GM18909 (cell line): ENCODE results near the gene PRDM16.
"Not testable (repeated sequence)": the region's sequence is repeated elsewhere in the genome, so short reads cannot be mapped to it uniquely, and the experiment has no call there.

Experiments used
- ATAC-seq: cut with Tn5 transposase; IDR thresholded peaks from one replicate; pipeline ENCODE4 v1.9.1; 2021; ENCODE audit warnings: mild to moderate bottlenecking; ENCODE audit not compliant: unreplicated experiment, poor library complexity

PRDM16 gene

DNA sequence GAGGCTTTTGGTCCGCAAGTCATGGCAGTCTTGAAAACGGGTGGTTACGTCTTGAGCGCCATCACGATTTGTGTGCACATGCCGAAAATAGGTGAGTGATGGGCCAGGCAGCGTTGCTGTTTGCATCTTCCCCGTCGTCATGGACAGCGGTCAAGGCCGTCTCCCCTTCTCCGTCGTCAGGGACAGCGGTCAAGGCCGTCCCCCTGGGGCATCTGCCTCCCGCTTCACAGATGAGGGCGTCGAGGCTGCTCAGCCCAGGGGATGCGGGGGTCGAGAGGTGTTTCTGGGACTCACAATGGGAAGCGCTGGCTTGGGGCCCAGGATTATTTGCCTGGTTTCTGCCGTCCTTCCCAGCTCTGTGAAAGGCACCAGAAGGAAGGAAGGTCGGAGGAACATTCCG is 162.2 kb downstream of the PRDM16 start:
- no peak for ATAC-seq

DNA sequence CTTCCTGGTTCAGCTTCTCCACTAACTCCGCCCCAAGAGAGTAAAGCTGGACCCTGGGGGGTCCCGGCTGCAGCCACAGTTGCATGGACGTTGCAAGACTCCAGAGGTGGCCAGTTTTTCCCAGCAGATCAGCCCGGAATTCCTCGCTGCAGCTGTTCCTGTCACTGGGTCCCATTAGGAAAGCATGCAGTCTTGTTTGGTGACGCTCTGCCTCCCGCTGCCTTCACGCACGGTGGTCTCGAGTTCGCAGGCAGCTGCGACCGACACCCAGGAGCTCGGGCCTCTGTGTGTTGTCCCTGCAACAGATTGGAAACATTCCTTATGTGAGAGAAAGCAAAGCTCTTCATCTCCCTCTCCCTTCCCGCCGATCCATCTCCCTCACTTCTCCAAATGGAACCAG is 162.8 kb downstream of the PRDM16 start:
- no peak for ATAC-seq

DNA sequence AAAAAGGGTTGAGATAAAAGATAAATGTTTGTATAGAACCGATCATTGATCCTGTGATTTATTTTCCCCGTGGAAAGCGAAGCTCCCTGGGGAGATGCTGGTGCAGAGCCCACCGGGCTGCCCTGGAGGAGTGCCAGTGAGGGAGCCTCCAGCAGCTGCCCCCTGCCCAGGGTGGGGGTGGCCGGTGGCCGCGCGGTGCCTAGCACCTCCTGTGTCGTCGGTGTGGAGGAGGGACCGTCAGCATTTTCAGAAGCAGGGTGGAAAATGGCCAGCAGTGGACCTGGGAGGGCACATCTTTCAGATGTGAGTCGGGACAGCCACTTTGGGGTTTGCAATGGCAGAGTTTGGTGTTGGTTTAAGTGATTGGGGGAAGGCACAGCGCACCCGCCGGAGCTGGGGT is 164.0 kb downstream of the PRDM16 start:
- no peak for ATAC-seq

DNA sequence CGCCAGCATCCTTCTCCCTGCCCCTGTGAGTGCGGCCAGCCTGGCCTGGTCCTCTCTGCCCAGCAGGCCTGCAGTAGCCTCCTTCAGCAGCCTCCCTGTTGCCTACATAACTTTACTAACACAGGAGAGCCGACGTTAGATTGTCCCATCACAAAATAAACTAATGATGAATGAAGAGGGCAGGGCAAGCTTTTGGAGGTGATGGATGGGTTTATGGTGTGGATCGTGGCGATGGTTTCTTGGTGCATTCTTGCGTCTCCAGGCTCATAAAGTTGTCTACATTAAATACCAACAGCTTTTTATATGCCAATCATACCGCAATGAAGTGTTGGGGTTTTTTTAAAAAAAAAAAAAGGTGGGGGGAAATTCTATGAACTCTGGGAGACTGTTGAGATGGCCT is 164.5 kb downstream of the PRDM16 start:
- ATAC-seq, result no peak

DNA sequence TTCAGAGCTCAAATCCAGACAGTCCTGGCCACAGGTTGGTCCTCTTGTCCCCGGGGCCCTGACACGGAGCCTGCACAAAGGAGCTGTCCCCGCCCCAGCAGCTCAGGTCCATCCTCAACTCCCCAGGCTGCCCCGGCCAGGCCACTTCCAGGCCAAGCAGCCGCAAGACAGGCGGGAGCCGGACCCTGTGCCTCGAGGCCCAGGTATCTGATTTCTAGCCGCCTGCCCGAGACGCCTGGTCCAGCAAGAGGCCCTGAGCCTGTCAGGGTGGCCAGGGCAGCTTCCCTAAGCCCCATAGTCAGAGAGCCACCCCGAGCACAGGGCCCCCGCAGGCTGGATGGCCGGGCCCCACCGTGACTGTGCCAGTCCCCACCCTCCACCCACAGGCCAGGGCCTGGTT is 165.3 kb downstream of the PRDM16 start:
- no peak for ATAC-seq

DNA sequence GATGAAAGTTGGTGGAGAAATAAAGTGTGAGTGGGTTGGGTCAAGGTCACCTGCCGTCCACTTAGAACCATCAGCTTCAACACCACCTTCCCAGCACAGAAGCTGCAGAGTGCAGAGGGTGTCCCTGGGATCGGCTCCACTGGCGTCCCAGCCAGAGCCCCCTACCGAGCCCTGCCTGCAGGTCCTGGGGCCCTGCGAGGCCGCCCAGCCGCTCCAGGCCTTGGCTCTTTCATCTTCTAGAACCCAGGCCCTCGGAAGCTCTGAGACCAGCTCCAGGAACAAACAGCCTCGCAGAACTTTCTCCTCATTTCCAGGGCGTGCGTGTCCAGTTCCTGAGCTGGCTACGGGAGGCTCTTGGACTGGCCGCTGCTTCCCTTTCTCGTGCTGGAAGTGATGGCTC is 166.0 kb downstream of the PRDM16 start:
- ATAC-seq, result no peak

DNA sequence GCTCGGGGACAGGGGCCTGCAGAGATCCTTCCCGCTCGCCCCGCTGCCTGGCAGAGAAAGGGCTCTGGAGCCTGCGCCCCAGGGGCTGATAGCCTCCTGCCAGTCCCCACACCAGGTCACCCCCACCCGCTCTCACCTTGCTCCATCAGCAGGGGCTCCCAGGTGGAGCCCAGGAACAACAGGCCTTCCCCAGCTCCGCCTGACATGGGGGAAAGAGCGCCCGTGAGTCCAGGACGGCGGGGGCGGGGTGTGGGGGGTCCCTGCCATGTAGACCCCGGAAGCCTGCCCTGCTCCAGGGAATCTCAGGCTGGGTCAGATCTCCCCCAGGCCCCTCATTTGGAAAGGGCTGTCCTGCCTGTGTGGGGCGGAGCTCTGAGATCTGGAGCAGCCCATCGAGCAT is 166.5 kb downstream of the PRDM16 start:
- no peak for ATAC-seq

DNA sequence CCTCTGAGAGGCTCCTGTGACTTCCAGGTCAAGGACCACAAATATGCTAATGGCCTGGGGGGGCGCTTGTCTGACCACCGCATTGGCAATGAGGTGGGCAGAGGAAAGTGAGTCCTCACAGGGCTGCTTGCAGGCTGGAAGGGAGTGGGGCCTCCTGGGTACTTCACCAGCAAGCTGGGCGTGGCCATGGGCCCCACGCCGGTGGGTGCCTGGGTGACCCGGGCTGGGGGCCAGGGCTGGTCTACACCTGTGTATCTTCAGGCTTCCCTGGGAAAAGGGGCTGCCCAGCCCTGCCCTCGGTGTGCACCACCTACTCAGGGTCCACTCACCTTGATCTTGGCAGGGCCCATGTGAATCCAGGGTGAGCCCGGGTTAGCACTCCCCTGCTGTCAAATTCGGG is 167.4 kb downstream of the PRDM16 start:
- ATAC-seq, result no peak

DNA sequence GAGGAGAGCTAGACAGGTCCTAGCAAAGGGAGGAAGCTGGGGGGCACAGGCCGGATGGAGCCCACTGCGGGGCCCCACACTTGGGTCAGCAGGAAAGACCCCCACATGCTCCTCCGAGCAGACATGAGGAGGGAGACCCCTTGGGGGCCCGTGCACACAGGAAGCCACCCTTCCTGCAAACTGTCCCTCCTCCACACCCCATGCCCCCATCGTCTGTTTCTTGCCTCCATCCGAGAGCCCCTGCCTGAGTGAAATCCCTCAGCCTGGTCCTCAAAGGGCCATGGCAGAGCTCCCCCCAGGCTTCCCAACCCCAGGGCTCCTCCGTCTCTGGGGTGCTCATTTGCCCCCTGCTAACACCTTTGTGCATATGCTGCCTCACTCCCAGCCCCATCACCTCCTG is 168.0 kb downstream of the PRDM16 start:
- no peak for ATAC-seq

DNA sequence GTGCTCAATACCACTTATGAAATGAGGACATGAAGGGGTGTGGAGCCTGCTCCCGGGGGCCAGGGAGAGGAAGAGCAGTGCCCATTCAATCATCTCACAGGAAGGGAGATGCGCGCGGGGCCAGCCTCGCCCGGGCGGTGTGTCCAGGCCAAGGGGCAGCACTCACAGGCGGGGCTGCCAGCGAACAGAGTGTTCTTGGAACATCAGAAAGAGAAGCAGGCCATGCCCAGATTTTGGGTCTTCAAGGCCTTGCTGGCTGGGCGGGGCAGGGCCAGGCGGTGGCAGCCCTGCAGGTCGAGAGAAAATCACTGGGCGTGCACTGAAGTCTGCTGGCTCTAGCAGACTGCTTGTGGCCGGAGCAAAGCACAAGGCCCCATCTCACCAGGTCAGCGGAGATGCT is 168.6 kb downstream of the PRDM16 start:
- ATAC-seq, result no peak

DNA sequence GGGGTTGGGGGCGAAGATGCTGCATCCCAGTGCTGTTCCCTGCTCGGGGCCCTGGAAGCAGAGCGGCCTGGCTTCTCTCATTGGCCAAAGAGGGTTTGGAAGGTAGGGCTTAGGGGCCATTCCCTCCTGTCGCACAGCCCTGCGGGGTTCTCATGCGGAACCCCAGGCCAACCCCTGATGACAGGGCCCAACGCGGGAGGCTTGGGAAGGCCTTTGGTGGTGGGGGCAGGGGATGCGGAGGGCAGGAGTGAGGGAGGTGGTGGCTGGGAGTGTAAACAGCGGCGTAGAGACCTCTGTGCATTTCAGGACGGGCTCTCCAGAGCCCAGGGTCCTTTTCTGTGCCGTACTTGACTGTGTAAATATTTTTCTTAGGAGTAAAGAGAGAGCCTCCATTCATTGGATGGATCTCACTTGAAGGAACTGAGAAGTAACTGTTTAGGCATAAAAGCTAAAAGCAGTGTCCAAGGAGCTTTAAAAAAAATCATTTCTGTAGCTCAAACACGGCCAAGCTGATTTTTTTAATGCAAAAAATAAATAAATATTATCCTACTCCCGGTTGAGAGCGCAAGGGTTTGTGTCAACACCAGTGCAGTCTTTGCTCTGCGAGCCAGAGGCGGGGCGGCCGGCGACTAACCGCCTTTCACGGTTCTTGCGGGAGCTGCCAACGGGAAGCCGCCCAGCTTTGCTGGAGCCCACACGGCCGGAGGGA is 169.1 kb downstream of the PRDM16 start:
- ATAC-seq, result no peak

DNA sequence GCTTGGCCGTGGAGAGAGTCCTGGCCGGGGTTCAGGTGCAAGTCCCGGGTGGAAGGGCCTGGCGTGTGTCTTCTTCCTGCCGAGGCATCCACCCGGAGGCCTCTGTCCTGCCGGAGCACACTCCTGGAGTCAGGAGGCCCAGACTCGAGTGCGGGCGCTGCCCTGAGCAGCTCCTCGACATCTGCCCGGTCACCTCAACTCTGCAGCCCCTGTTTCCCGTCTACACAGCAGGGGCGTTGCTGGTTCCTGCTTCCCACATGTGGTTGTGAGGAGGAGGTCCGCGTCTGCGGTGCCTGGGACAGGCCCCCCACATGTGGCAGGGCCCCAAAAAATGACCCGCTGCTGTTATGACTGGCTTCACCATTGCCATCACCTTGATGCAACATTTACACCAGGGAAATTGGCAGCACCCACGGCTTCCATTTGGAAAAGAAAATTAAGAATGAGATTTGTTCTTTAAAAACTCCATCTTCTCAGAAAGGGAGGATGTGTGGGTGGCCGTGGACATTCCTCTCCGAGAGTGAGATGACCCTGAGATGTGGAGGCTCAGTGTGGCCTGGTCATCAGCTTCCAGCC is 169.8 kb downstream of the PRDM16 start:
- no peak for ATAC-seq

DNA sequence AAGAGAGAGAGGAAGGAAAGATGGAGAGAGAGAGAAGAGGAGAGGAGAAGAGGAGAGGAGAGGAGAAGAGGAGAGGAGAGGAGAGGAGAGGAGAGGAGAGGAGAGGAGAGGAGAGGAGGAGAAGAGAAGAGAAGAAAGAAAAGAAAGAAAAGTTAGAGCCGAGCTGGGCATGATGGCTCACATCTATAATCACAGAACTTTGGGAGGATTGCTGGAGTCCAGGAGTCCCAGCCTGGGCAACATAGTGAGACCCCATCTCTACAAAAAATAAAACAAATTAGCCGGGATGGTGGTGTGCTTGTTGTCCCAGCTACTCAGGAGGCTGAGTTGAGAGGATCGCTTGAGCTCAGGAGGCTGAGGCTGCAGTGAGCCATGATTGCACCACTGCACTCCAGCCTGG is 171.0 kb downstream of the PRDM16 start:
- not testable (repeated sequence) for ATAC-seq

DNA sequence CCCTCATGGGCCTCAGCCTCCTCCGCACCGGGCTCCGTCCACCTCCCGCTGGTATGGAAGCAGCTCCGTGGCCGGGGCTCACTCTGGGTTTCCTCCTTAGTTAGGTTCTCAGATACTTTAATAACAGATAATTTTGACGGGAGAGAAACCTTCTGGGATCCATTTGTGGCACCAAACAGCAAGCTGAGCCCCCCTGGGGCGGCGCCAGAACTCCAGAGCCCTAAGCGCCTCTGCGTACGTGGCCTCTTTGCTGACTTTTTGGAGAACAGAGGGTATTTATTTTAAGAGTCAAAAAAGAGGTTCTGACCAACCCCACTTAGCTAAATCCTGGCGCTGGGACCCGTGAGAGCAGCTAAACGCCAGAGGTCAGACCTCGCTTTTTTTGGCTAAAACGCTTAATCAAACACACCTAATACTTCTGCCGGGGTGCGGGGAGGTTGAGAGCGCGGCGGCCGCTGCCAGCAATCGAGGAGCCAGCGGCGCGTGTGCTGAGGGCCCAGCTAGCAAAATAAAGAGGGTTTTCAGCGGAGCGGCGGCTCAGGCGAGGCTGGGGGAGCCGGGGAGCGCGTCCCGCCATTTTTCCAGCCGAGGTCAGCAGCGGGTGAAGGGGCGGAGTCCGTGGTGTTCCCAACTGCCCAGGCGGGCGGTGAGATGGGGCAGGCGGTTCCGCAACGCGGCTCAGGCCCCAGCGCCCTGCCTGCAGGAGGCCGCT is 171.7 kb downstream of the PRDM16 start:
- ATAC-seq, result no peak

DNA sequence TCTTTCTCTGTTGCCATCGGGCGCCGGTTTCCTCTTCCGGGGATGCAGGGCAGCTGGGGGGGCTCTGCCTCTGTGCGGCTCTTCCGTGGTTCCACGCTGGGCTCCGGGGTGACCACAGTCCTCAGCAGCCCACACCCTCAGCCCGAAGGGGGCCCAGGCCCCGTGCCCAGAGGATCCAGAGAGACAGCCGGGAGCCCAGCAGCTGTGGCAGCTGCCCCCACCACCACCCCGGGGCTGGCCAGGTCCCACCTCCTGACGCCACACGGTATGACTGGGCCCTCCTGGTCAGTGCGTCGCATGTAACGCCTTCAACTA is 172.2 kb downstream of the PRDM16 start:
- ATAC-seq, result no peak

DNA sequence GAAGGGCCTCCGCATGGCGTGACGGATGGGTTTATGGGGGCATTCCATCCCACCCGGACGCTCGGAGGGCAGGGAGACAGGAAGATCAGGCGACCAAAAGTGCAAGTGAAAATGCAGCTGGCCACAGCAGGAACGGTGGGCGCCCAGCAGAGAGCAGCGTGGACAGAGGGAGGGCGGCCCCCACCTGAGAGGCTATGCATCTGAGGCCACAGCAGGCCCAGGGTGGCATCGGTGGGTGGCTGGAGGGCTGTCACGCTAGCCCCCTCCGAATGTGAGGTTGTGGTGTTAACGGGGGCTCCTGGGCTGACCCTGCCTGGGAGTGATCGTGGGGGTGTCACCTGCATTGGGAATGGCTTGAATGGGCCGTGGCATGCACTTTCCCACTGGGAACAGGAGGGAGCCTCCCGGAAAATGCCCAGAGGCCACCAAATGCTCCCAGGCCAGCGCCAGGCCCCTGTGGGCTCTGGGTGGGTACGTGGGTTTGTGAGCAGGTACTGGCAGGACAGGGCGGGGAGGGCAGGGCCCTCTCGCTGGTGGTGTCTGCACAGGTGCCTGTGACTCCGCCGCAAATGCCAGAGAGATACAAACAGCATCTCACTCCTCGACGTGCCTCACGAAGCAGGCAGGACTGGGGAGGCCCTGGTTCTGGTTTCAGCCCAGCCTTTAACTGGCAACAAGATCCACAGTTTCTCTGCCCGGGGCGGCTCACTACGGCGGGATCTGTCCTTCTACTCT is 172.8 kb downstream of the PRDM16 start:
- no peak for ATAC-seq

DNA sequence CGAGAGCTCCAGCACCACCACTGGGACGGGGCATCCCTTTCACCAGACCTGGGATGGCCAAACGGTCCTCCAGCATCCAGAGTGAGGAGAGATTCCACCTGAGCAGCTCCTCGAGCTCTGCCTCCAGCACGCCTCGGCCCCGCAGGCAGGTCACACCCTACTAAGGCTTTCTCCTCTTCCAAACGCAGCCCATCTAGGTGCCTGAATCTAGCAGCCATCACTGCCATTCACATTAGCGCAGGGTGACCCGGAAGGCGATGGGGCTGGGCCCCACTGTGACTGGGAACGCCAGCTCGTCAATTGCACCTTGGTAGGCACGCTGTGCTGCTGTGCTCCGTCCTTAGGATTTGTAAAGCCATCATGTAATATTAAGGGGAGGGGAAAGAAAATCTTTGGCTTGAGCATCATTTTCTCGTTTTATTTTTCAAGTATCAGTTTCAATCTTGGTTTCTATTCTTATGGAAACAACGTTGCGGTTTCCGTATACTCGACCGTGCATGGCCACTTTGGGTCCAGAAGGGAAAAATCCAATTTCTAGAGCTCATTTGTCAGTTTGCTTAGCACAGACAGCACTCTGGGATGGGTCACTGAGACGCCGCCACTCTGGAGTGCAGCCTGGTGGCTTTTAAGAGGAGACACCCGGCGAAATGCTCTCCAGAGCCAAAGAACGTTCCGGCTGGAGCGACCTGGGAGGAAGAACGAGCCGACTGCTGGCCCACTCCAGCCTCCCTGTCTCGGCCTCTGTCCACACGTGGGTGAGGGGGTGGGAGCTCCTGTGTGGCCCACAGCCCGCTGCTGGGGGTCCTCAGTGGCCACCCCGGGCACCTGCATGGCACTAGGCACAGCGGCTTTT is 173.6 kb downstream of the PRDM16 start:
- ATAC-seq, result no peak

DNA sequence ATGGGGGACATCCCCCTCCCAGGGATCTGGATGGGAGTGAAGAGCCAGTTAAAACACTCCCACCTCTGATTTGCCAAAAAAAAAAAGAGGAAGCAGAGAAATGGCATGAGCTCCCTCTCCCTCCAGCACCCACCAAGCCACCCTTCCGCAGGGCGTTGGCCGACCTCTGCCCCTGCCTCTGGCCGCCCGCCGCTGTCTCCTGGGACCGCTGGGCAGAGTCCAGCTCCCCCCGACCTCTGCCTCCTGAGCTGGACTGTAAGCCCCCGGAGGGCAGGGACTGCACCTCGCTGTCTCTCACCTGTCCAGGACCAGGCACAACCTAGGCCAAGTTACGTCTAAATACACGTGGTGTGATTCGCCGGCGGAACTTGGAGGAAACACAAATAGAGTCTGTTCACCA is 174.3 kb downstream of the PRDM16 start:
- ATAC-seq, result no peak

DNA sequence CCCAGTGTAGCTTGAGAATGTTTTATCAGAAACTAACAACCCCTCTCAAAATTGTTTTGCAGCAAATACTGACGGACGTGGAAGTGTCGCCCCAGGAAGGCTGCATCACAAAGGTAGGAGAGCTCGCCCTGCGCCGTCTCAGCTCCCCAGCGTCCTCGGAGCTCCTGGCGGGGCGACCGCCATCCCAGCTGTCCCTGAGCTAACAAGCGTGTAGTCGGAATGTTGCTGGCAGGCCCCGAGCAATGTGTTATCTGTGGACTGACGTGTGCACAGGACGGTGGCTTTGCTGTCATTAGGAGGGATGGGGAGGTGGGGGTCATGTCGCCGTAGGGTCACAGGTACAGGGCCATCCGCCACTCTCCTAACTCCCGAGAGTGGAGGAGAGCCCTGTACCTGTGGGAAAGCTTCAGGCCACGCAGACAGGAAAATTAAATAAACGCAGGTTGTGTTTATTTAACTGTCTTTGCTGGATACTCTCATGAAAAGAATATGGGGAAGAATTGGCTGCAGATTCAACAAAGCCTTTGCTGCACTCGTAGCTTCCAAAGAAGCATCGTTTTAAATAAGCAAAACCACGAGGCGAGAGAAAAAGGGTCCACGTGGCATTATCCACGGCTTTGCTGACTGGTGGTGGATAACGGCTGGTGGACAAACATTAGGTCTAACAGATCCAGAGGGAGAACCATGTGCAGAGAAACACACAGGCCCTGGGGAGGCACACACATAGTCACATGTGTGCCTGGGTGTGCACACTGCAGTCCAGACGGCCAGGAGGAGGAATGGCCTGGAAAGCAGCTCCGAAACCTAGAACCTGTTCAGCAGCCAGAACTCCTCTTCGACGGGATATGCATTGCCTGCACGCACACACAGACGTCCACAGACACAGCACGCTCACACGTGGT is 175.3 kb downstream of the PRDM16 start:
- no peak for ATAC-seq
